A673 (cell line): ENCODE results near the gene IL1B.

ENCODE experiments used
- EZH2 ChIP-seq: fragments of 200-600 bp; sonication (generic); IDR thresholded peaks from 2 replicates; pipeline ENCODE4 v1.6.1; 2017; ENCODE audit warnings: borderline replicate concordance, low read depth, mild to moderate bottlenecking, mixed read lengths, antibody characterized with exemption, low read length; ENCODE audit not compliant: poor library complexity, severe bottlenecking
- TF ChIP-seq, protein P1 (sequence below): fragments of 300-800, 200-600 bp; sonication (generic); conservative IDR thresholded peaks from 2 replicates; pipeline ENCODE4 v1.5.1; 2017; ENCODE audit warnings: low read depth, mild to moderate bottlenecking, antibody characterized with exemption, low read length, moderate library complexity, mixed read lengths

DNA sequence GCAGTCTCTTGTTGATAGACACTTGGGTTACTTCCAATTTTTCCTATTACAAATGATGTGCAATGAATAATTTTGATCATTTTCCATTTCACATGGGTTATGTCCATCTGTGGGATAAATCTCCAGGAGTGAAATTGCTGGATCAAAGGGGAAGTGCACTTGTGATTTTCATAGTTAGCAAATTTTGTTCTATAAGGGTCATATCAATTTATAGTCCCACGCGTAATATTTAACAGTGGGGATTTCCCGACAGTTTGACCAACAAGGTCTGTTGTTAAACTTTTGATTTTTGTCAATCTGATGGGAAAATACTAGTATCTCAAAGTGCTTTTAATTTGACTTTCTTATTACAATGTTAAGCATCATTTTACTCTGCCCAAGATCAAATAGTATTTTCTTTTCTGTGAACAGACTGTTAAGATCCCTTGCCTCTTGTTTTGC, 8.3 kb downstream of the IL1B start:
- TF ChIP-seq, protein P1, sequence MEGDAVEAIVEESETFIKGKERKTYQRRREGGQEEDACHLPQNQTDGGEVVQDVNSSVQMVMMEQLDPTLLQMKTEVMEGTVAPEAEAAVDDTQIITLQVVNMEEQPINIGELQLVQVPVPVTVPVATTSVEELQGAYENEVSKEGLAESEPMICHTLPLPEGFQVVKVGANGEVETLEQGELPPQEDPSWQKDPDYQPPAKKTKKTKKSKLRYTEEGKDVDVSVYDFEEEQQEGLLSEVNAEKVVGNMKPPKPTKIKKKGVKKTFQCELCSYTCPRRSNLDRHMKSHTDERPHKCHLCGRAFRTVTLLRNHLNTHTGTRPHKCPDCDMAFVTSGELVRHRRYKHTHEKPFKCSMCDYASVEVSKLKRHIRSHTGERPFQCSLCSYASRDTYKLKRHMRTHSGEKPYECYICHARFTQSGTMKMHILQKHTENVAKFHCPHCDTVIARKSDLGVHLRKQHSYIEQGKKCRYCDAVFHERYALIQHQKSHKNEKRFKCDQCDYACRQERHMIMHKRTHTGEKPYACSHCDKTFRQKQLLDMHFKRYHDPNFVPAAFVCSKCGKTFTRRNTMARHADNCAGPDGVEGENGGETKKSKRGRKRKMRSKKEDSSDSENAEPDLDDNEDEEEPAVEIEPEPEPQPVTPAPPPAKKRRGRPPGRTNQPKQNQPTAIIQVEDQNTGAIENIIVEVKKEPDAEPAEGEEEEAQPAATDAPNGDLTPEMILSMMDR = no peak
- TF ChIP-seq EZH2 = no peak
